HPDE6-E6E7 (cell line): ENCODE measurements around the gene ASTN1.

Experiments used
- DNase-seq: peaks from one replicate; pipeline ENCODE4 v3.0.0; 2011; ENCODE audit warnings: missing footprints; ENCODE audit errors: extremely low spot score

ASTN1 gene

GRCh38 chr1:177163844-177164379, 600 bp downstream of the ASTN1 start:
- no peak for DNase-seq

- DNase-seq: no peak
These were observed 2.3 kb downstream of the ASTN1 start for GRCh38 chr1:177162243-177162642.

DNA sequence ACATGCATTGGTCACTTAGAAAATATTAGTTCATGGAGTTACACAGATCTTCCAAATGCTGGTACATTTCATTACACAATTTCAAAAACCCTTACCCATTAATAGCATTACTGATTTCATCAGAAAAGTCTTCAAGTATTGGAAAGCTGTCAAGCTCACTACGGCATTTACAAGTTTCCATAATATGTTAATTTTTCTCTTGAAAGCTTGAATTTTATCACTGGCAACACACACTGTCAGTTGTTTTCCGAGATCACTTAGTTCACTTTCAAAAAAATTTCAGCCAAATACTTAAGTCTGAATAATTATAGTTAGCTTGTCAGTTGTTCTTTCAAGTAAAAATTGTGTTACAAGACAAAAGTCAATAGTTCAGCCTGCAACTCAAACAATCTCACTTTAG, 18.0 kb downstream of the ASTN1 start:
- DNase-seq: no peak

GRCh38 chr1:177145106-177146070, 19.1 kb downstream of the ASTN1 start:
- no peak for DNase-seq

DNA sequence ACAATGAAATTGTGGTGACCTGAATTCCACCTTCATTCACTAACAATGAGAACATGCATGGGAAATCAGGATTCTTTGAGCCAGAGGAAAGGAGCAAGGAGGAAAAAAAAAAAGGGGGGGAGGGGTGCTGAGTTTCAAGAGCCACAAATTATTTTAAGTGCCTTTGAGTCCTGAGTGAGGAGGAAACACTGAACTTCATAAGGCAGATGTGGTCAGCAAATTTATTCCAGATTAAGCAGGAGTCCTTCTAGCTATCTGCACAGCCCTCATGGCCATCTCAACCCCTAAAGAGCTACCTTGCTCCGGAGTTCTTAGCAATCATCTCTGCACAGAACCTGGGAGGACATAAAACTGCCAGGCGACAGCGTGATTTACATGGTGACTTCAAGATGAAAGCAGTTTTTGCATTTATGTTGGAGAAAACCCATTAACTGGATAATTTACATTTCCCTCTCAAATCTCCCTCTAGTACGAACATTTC, 21.7 kb downstream of the ASTN1 start:
- DNase-seq: no peak

DNA sequence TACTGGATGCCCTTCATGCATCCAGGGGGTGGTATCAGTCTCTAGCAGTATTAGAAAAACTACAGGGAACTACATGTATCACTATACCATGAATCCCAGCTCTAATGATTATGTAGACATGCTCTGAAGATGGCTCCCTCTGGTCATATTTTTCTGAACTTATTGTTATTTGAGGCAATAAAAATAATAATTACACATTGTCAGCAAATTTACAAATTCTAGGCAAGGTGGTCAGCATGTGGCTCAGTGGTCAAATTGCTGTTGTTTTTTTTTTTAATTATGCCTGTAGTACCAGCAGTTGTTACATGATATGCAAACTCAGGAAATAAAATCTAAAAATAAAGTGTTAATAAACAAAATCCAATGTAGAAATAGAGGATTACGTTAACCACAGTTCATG, 22.5 kb downstream of the ASTN1 start:
- DNase-seq: no peak

GRCh38 chr1:177138347-177138746, 26.2 kb downstream of the ASTN1 start:
- no peak for DNase-seq

DNA sequence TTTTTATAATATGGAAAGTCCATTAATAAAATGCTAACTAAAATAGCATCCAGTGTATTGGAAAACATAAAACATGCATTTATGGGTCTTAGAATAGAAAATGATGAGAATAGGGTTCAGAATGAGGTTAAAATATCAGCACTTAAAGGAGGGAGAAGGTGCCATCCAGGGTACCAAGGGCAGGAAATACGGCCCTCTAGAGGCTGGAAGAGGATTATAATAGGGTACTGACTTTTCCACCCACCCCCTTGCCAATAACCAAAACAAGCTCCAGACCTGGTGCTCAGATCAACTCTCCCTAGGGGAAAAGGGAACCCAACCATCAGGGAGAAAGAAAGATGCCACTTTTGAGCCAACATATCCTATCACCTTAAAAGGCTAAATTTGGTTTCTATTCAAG, 26.7 kb downstream of the ASTN1 start:
- no peak for DNase-seq

- DNase-seq: no peak
These were observed 29.3 kb downstream of the ASTN1 start for GRCh38 chr1:177135250-177135649.

DNA sequence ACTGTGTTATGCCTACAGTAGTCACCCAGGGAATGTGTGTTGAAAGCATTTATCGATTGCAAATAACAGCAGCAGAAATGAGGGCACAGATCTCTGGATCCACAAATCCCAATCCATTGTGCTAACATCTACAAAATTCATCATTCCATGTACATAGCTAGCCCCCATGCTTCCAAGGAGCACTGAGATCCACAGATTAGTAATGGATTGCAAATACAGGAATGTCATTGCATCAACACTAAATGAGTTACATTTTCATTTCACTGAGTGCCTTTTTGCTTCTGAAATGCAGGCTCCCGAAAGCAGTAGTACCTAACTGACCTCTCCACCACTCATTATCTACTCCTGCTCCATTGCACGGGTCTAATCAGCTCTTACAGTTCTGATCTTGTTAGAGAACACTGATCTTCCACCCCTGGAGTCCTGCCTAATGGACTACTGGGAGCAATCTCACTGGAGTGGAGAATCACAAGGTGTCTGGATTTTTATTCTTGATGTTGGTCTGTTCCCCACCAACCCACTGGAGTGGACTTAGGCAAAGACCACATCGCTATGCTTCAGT, 30.5 kb downstream of the ASTN1 start:
- DNase-seq: no peak

GRCh38 chr1:177132141-177132540, 32.4 kb downstream of the ASTN1 start:
- DNase-seq: no peak

DNA sequence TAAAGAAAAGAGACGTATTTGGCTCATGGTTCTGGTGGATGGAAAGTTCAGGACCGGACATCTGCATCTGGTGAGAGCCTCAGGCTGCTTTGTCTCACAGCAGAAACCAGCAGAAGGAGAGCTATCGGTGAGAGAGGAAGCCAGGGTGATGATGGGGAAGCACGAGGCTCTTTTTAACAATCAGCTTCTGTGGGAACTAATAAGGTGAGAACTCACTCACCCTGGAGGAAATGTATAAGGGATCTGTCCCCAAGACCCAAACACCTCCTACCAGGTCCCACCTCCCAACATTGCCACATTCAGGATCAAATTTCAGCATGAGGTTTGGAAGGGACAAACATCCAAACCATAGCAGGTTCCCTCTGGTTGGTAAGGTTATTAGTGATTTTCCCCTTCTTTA, 32.8 kb downstream of the ASTN1 start:
- no peak for DNase-seq

GRCh38 chr1:177130451-177130945, 34.0 kb downstream of the ASTN1 start:
- no peak for DNase-seq

DNA sequence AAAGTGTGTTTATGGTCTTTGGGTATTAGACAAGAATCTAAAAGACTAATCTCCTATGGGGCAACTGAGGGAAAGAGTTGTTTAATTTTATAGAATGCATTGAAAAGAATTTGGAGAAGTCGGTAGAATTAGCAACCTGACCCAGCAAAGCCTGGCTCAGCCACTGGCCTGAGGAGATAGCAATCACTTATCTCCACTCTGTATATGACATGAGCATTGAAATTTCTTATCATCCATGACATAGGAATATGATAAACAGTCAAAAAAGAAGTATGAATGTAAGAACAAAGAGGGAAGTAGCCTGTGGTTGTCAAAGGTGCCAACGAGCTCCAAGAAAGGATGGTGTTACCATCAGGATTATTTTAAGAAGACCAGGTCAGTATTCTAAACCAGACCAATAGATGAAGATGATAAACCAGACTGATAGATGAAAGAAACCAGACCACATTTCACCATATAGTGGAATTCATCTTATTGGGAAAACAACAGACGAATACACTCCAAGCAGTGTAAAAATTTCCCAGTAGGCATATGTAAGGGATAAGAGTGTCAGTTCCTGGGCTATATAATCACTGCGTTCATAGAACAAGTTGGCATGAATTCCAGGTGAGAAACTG, 35.7 kb downstream of the ASTN1 start:
- no peak for DNase-seq

GRCh38 chr1:177126267-177126666, 38.2 kb downstream of the ASTN1 start:
- no peak for DNase-seq

DNA sequence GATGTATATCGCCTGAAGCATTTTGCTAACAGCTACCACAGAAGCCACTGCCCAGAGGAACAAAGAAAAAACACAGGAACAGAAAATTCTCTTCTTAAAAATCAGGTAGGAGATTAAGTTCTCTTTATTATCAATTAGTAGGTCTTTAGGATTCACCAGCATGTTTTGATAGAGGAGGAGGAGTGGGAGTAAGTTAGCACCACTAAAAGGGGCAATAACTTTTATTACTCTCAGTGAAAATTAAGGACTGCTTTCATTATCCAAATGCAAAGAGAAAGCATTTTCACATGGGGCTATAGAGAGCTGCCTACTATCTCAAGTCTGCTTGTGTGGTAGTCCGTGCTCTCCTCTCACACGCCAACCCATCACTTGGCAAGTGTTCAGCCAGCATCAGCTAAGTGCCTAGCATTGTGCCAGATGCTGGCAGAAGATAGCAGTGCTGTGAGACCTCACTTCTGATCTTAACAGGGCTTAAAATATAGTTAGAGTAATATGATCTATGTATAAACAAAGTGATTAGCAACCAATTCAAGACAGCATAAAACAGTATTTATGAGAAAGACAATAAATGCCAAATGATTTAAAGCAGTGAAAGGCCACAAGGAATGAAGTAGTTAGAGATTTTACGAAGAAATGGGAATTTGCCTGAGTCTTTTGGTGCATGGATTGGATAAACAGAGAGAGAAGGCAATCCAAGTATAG, 39.8 kb downstream of the ASTN1 start:
- DNase-seq: no peak

GRCh38 chr1:177122461-177123251, 41.9 kb downstream of the ASTN1 start:
- DNase-seq: no peak

GRCh38 chr1:177119311-177119710, 45.2 kb downstream of the ASTN1 start:
- no peak for DNase-seq

DNA sequence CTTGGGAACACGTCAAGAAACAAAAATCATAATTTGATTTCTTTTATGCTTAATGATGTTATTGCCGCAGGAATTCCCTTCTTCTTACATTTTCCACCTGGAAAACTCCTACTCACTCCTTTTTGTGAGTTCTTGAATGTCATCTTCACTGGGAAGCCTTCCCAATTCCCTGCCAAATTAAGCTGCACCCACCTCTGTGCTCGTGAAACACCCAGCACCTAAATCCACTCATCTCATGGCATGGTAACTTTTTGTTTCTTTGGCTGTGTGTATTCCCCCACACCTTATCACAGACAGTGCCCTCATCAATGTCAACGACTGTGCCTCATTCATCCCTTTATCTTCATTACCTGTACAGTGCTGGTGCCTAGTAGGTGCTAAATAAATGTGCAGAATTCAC, 45.6 kb downstream of the ASTN1 start:
- no peak for DNase-seq

DNA sequence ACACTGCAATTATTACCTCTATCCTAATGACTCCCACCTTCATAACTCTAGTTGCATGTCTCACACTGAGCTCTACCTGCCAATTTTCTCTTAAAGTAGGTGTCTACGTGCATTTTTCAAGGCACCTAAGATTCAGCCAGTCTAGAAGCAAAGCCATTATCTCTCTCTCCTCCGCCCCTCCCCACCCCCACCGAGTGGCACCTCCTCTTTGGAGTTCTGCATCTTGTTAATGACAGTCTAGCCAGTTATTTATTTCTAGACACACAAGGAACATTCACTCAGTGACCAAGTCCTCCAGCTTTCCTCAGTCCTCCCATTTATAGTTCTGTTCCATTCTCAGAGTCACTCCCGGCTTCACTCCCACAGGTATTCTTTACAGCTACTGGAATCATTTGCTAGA, 47.6 kb downstream of the ASTN1 start:
- no peak for DNase-seq
